Subcutaneous adipose tissue (tissue), 4 donors: ENCODE data around the gene OTOP3. TPM values are rescaled to one million over a fixed set of nuclear protein-coding genes. Genes with fewer than 3 reads are reported as not detected.

Experiments used
- total RNA-seq, 4 donors: library from RNA; depleted of rRNA; stranded (reverse); fragments of >200 nt; gene quantifications; one replicate each; pipeline ENCODE4 v1.1.0, GENCODE V29; 2016
- TF ChIP-seq, protein P1 (sequence below): fragments of 450-650 bp; IDR thresholded peaks from one replicate; pipeline ENCODE4 v1.5.1; 2016; ENCODE audit warnings: low read depth, mild to moderate bottlenecking, control low read depth, antibody characterized with exemption, moderate library complexity

Gene OTOP3
- total RNA-seq, 4 donors from 2014 or later, result not detected

GRCh38 chr17:74898376-74898946 lies 37.2 kb upstream of the OTOP3 start:
- TF ChIP-seq, protein P1, sequence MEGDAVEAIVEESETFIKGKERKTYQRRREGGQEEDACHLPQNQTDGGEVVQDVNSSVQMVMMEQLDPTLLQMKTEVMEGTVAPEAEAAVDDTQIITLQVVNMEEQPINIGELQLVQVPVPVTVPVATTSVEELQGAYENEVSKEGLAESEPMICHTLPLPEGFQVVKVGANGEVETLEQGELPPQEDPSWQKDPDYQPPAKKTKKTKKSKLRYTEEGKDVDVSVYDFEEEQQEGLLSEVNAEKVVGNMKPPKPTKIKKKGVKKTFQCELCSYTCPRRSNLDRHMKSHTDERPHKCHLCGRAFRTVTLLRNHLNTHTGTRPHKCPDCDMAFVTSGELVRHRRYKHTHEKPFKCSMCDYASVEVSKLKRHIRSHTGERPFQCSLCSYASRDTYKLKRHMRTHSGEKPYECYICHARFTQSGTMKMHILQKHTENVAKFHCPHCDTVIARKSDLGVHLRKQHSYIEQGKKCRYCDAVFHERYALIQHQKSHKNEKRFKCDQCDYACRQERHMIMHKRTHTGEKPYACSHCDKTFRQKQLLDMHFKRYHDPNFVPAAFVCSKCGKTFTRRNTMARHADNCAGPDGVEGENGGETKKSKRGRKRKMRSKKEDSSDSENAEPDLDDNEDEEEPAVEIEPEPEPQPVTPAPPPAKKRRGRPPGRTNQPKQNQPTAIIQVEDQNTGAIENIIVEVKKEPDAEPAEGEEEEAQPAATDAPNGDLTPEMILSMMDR, result no peak

DNA sequence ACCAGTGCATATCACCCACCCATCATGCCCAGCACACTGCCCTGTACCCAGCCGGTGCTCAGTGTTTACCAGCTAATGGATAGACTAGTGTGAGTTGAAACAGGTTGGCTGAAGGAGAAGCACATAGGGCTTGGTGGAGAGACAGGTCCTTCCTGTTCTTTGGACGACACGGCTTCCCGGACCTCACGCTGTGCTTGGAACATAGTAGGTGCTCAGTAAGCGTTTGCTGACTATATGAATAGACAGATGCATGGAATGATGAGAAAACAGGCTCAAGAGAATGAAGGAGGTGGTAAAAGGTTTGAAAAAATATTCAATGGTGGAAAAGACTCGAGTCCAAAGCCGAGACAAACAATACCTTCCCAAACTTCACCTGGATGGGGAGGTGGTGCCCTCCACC lies 35.5 kb upstream of the OTOP3 start:
- TF ChIP-seq, protein P1, result no peak

DNA sequence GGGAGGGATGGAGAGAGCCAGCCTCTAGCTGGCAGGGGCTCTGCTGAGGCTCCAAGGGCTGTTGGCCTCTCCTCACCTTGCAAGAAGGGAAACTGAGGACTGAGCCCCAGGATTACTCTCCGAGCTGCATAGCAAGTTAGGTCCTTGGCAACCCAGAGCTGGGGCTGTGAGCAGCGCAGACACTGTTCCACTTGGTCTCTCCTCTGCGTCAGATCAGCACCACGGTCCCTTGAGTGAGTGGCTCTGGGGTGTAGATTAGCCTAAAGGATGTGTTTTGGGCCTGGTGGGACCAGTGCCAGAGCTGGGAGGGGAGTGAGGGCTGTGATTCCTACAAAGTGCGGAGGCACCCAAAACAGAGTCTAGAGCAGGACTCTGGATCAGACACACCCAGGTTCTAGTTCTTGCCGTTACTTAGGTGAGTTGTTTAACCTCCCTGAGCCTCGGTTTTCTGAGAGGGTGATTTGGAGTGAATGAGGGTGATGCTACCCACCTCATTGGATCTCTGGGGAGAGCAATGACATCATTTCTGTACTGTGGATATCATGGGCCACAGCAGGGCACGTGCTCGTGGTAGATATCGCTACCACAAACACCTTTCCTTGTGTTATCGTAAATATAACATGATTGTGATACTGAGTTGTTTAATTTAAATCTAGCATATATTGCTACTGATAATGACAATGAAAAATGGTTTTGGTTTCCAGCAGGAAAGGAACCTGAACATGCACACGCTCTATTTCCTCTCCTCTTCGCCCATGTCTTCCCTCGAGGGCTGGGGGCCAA lies 34.2 kb upstream of the OTOP3 start:
- TF ChIP-seq, protein P1, result no peak

GRCh38 chr17:74903034-74903433 lies 32.7 kb upstream of the OTOP3 start:
- TF ChIP-seq, protein P1, result no peak

DNA sequence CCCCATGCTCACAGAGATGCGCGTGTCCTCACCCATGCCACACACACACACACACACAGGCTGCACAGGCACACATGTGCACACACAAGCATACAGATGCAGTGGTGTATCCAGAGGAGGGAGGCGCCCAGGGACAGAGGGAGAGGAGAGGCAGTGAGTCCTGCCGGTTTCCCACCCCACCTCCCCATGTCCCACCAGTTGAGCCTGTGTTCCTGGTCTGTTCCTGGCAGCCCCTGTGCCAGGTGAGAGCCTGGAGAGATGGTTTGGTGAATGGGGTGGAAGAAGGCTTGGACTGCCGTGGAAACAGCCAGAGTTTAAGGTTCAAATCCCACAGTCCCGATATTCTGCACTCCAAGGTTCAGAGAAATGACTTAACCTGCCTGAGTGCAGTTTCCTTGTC lies 32.0 kb upstream of the OTOP3 start:
- TF ChIP-seq, protein P1, result no peak

GRCh38 chr17:74904687-74905409 lies 30.9 kb upstream of the OTOP3 start:
- TF ChIP-seq, protein P1, result no peak

- TF ChIP-seq, protein P1, result no peak
Observed at GRCh38 chr17:74907012-74907411, 28.7 kb upstream of the OTOP3 start.
